GM23338 (cell line): ENCODE results near the gene TIMM29.

Source experiments
- CTCF ChIP-seq, 2 experiments: fragments of 200-600 bp in 1 of 2; sonication (generic) in 1 of 2; conservative IDR thresholded peaks; 2 replicates each; pipeline versions ENCODE4 v1.5.1 to v1.6.1; 2016 to 2017; ENCODE audit warnings: antibody characterized with exemption in 2 of 2, low read depth in 2 of 2, mild to moderate bottlenecking in 2 of 2, moderate library complexity in 1 of 2
- ETS1 ChIP-seq: IDR thresholded peaks from 2 replicates; pipeline ENCODE4 v1.6.1; 2016; ENCODE audit warnings: antibody characterized with exemption
- EZH2phosphoT487 ChIP-seq: fragments of 200-600 bp; sonication (generic); IDR thresholded peaks from one replicate; pipeline ENCODE4 v1.8.1; 2018; ENCODE audit warnings: antibody characterized with exemption; ENCODE audit not compliant: unreplicated experiment
- POLR2AphosphoS5 ChIP-seq: IDR thresholded peaks from 2 replicates; pipeline ENCODE4 v1.6.1; 2016; ENCODE audit warnings: antibody characterized with exemption, low read depth
- STAT1 ChIP-seq: IDR thresholded peaks from one replicate; pipeline ENCODE4 v1.6.1; 2016; ENCODE audit warnings: antibody characterized with exemption; ENCODE audit not compliant: unreplicated experiment

GRCh38 chr19:10975374-10976130, 46.9 kb downstream of the TIMM29 start:
- TF ChIP-seq EZH2phosphoT487 (no peak), CTCF (conservative IDR thresholded peaks at IDR 0.05; ENCODE audit: low read depth in 2 of 2) (no peak), POLR2AphosphoS5 (no peak), STAT1 (no peak), ETS1 (no peak)
